CD4-positive, alpha-beta T cell treated with Interleukin-17A for 1 hour (primary cell): ENCODE data around the gene SLC25A21.

ENCODE experiments used
- DNase-seq: peaks from one replicate; pipeline ENCODE4 v3.0.0-alpha.2; 2020

The SLC25A21 gene

DNA sequence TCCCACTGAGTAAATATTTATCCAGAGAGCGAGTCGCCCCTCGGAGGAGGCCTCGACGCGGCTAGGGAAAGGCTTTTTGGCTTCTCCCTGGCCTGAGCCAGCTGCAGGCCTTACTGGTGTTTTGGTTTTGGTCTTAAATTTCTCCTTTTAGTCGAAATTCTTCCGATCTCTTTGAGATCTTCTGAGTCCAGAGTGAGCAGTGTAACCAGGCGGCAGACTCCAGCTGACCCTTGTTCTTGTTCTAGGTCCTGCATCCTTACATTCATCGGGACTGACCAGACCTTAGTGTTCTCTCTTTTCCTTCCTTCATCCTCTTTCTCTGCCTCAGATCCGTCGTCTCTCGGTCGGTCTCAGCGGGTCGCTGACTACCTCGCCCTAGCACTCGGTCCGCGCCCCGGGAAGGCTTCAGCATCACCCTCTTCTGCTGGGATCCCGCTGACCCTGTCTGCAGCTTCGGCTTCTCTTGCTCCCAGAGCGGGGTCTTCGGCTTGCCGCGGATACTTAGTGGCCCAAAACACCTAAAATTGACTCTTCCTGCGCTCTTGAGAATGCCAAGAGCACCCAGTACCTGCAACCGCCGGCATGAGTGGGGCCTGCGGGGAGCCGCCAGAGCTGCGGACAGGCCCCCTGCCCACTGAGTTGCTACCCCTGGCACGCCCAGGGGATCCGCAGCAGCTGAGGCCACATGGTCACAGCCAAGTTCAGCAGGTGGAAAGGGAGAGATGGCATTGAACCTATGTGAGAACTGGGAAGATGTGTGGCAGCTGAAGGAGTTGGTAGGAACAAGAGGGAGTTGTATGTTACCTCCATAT, 513.2 kb downstream of the SLC25A21 start:
- no peak for DNase-seq

DNA sequence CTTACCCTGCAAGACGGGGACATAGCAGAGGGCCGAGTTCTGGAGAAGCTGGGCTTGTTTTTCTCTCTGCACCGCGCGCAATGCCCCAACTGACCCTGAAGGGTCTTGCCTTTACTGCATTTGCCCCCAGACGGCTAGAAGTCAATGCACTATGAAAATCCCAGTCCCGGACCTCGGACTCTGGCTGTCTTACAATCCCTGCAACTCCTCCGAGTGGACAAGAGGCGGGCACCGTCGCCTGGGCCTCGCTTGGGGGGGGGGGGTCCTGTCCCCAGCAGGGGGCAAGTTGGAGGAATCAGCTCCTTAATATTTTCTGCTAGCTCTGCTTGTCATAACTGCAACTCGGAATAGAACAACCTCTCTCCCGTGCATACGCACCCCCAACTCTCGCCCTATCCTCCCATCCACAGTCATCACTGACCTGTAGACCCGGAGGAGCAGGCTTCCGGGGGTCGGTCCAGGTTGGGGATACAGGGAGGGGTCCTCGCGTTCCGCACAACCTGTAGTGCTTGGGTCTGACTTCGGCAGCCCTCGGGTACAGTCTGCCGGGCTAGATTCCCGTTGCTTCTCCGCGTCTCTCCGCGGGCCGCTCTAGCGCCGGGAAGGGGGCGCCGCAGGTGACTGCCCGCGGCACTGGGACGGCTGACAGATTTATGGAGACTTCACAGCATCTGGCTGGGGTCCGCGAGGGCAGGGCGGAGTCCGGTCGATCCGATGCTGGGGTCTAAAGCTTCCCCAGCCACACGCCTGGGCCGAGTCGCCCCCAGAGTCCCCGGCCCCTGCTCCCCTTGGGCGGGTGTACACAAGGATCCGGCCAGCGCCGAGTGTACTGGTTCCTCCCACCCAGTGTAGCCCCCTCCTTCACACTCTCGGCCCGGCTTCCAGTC, 514.0 kb downstream of the SLC25A21 start:
- DNase-seq = no peak

DNA sequence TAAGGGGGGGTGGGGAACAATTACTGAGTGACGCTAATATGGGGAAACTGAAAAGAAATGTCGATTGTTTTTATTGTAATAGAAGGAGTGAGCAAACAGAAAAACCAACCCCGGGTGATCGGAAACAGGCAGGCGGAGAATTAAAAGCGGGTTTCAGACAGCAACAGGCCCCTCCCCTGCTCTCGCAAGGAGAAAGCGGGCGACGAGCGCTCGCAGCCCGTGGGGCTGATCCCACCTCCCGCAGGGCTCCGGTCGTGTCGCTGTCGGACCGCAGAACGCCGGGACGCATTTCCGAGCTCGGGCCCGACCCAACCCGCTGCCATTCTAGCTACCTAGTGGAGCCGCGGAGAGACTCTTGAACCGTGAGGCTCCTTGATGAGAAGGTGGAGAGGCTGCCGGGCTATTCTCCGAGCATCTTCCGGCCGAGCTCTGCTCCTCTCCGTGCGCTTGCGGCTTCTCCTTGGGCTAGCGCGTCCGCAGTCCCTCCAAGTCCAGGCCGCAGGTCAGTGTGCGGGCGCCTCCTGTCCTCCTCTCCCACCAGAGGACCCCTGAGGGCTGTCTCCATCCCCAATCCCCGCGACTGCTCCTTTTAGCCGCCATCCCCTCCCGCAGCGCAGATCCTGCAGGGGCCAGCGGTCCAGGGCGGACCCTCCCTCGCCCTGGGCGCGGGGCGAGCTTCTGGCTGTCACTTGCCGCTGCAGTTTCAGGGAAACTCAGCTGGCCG, 514.8 kb downstream of the SLC25A21 start:
- DNase-seq = no peak

DNA sequence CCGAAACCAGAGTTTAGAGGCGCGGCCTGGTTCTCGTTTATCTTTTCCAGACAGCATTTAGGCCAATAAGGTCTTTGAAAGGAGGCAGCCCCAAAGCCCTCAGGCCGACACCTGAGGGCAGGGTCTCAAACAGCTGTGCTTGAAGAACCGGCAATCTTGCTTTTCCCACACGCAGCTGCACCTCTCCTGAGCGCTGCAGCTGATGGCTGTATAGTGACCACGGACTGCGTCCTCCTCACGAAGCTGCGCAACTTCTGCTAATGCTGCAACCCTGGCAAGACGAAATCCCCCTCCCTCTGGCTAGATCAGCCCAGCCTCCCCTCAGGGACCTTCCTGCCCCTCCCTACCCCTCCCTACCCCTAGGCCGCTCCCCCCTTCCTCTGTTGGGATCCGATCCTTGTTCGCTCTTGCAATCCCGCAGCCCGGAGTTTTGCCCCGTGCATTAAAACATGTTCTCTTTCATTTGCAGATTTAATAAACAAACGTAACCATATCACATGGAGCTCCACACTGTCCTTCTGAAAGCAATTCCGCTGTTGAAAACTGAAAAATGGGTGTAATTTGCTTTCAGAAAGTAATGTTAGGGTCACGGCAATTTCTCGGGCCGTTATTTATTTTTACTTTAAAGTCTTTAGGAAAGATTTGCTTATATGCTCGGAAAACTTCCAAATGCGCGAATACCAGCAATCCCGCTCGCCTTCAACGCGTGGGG, 515.6 kb downstream of the SLC25A21 start:
- no peak for DNase-seq

DNA sequence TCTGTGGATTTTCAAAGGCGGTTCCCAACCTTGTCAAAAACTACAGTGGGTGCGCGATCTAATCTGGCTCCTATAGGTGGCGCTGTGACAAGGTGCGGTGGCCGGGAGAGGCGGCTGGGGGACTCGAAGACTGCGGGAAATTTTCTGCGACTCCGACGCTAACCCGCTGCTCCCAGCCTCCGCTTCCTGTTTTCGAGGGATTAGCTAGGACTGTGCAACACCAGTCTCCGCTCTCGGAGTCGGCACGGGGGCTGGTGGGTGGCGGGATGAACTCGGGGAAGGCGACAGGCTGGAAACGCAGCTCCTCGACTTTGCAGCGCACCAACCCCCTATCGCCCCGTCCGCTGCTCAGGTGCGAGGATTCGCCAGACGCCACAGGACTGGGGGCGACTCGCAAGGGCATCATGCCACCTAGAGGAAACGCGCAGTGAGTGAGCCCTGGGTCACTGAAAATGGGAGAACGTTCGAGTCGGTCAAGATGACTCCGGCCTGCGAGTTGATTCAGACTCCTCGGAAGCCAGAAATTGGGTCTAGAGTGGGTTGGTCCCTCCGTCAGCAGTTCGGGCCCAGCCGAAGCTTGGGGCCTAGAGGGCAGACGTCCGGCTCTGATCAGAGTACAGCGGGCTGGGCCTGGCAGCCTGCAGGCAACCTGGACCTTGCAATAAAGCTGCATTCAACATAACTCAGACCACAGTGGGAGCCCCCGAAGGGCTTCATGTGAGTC, 516.3 kb downstream of the SLC25A21 start:
- DNase-seq = no peak

DNA sequence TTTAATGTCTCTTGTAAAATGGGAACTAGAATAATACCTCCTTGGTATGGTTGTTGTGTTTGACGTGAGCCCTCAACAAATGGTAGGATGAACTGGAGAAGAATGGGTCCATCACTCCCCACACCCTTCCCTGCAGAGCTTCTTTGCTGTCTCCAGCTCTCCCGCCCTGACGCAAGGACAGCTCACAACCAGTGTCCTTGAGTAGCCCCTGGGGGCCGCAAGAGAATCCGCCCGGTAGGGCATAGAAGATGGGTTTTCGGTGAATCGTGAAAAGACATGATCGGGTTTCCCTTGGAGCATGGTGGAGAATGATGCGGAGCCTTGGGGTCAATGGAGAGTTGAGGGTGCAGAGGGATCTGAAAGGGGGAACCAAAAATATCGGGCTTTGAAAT, 516.8 kb downstream of the SLC25A21 start:
- no peak for DNase-seq

DNA sequence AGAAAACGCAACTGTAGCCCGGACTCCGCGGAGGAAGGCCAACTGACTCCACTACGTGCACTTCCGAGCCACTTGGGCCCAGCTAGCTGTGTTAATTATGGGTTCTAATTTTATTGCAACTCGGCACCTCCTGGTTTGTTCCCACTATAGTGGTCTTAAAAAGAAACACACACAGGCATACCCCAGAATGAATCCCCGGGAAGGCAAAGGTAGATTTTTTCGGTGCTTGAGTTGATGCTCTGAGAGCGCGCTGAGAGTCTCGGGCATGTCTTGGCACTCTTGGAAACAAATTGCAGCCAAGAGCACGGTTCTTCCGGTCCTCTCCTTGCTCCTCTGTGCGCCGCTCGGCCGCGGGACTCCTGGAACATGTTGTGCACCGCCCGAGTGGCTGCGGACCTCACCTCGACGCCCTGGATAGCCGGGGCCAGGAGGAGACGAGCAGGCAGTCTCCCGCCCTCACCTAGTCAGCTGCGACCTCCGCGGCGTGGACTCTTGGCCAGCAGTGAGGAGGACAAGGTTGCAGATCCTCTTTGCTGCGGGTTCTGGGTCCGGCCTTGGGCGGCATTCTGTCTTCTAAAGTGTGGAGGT, 517.5 kb downstream of the SLC25A21 start:
- no peak for DNase-seq

DNA sequence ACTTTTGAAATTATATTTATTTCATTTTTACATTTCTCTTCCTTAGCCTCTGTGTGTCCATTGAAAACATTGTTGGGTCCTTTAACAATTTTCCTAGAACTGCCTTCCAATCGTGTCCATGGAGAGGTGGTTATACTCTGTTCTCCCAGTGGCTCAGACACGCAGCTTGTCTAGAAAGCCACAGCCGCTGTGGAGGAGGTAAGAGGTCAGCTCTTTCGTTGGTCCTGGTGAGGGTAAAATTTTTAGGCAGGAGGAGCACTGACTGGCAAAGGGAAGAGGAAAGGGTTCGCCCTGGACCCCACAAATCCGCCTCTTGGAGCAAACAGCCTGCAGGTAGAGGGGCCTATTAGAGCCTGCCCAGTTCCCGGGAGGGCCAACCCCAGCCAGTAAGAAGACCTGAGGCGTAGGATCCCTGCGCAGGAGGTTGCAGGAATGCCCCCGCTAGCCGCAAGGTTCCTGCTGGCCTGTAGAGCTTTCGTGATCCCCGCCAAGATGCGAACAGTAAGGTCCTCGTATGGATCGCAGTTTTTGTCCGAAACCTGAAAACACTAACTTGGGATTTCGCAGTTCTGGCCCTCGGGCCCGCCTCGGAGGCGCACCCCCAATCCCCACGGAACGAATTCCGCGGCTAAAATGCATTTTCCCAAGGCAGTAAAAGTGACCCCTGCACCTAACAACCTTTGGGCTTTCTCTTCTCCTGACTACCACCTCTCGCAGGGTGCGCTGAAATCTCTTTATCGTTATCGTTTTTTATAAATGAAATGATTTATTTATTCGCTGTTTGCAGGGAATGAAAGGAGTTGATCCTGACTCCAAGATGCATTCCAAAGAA, 518.2 kb downstream of the SLC25A21 start:
- no peak for DNase-seq

DNA sequence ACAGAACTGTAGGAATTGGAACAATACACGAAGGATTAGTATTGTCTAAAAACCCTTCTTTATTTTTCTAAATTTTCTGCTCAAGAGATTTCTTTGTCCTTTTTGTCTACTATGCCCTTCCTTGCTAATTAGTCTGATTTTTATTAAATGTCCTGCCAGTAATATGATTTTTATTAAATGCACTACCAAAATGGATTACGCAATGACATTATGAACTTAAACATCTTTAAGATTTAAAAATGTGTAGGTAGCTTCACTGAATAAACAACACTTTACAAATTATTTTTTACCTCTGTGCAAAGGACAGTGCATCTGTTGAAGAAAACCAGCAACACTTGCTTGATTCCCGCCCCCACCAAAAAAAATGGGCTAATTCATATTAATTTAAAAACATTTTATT, 519.0 kb downstream of the SLC25A21 start:
- no peak for DNase-seq

DNA sequence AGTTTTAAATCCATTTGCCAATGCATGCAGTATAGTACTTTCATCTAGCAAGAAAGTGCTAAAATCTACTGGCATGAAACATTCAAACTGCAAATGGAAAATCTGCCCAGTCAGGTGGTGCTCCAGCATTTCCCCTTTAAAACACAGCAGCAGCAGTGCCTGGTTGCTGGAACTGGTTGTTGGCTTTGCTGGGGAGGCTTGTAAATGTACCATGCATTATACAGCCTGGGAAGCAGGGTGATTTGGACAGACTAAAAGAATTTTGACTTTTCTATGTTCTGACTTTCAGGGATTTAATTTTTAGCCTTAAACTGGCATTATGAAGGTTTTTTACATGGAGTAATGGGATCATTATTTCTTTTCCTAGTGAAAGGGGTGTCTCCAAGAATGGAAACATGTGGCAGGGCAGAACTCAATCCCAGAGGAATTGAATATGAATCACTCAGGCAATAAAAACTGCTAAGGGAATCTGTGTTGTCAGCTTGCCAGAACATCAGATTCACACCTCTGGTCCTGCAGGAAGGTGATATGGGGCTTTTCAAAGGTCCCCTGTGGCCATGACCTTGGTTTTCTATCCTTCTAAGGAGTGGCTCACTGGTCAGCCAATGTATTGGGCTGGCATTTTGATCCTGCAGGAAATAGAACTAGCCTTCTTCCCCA, 519.7 kb downstream of the SLC25A21 start:
- DNase-seq = no peak

DNA sequence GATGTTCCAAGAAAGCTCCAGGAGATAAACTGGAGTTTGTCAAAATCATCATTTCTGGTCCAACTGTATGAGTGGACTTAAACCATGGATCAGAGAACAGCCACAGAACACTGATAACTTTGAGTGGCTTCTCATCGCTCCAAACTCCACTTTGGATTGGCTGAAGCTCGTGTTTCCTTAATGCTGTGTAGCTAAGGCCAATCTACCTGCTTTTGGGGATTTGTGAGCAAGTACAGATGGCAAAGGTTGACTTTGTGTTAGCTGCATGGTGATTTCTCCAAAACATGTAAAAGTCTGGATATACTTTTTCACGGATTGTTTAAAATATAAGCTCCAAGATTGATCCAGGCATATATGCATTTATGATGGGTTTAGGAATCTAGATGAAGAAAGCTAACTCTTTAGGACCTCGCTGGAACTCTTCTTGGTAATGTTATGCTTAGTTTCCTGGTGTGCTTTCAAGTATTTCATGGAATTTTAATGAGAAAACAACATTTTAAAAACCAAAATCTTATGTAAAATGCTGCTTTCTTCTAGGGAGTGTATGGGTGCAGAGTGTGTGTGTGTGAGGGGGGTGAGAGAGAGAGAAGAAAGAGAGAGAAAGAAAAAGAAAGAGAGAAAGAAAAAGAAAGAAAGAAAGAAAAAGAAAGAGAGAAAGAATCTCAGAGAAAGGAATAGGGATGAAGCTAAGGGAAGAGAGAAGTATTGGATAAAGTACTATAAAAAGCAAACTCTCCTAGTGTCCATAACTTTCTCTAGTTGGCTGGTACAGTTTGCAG, 522.3 kb downstream of the SLC25A21 start:
- no peak for DNase-seq

DNA sequence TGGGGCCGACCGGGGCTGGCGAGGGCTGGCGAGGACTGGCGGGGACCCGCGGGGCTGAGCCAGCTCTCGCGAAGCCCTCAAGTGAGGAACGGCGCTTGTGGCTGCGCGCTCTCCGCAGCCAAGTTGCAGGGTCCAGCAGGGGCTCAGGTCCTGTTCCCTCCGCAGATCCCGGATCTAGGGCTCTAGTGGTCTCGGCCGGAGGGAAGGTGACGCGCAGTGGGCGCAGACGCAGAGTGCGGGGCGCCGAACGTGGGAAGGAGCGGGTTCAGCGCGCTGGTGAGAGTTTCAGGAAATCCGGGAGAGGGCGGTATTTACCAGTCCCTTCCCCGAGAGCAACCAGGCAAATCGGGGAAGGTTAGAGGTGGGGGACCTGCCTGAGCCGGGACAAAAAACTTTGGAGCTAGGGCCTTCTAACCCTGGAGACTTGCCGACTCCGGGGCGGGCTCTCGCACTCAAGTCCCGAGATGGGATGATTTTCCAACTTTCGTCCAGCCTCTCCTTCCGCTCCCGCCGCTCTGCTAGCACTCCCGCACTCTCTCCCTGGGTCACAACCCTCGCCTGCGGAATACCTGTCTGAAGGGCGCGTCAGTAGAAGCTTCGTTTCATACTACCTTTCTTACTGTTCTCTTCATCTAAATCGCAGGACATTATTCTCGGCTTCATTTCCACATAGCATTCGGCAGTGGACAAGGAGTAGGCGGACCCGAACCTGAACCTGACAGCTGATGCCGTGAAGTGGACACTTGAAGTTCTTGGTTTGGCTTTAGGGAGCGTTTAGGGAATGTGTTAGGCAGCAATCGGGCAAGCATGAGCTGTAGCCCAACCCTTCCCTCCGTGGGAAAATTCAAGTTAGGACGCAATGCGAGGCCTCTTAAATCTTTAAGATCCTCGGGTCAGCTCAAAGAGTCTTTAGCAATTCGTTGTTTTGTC, 524.3 kb downstream of the SLC25A21 start:
- DNase-seq = no peak

DNA sequence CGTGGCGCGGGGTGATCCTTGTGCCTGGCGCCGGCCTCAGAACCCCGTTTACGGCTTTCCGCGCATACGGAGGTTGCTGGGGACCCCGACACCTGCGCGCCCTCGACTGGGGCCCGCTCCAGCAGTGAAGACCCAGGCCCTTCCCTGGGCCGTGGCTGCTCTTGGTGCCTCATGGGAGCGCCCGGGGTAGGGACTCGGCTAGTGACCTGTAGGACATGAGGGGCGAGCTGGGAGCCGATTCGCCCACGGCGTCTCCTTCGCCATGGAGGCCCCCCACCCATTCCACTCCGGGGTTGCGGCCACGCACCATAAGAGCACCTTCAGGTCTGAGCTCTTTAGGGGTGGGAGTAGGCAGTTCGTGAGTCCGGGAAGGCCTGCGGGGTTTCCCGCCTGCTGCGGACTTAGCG, 525.0 kb downstream of the SLC25A21 start:
- DNase-seq = no peak

DNA sequence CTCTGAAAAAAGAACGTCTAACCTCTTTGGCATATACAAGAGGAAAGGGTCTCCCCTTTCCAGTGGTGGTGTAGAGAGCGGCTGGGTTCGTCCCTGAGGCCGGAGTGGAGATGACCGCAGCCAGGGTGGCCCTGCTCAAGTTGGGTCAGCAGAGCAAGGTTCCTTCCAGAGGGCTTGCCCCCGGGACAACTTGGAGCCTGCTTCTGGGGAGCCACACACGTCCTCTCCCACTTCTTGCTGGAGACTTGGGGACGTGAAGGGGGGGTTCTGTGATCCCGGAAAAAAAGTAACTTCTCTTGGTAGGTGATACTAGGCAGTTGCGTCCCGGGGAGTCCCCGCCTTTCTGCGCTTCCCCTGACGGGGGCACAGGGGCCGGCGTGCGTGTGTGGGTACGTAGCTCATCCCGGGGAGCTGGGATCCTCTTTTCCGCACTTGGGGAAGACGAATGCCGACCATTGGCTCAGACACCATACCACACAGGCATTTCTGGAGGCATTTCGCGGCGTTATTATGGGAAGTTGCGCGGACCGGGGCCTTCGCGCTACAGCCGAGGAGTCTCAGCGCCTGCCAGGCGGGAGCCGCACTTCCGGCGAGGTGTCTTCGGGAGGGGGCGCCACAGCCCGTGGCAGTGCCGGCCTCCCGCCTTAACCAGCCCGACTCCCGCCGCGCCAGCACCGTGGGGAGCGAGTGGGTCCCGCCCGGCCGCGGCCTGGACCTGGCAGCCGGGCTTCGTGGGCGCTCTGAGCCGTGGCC, 525.6 kb downstream of the SLC25A21 start:
- DNase-seq = no peak

DNA sequence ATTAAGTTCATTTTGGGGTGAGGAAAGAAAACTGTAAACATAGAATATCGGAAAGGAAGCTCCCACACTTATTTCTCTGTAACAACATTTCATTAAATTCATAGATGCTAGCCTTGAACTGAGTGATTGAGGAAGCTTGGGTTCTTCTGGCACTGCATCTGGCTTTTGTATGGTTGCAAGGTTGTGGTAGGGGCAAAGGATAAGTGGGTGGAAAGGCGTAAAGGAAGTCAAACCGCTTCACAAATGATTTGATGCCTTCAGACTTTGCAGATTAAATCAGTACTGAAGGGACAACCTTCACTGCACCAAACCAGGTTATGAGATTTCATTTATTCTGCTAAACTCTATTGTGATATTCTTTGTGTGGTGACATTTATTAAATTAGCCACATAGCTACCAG, 538.8 kb downstream of the SLC25A21 start:
- DNase-seq = no peak
